ENCODE results near the gene PSAT1. TPM values are rescaled to one million over a fixed set of nuclear protein-coding genes. Genes with fewer than 3 reads are reported as not detected.

Gene PSAT1
- polyA plus RNA-seq, 1 experiment: 307 TPM

GRCh38 chr9:78326564-78326963 lies 29.6 kb downstream of the PSAT1 start:
- Histone ChIP-seq H3K36me3 (ENCODE audit: control insufficient read depth, insufficient read depth, low read length) (peaks cover 21% of the 10 kb centered on the region), H3K27me3 (ENCODE audit: control insufficient read depth, insufficient read depth, low read length) (no peaks in the 10 kb centered on the region), H3K4me3 (ENCODE audit: low read depth, low read length) (no peak overlapping the region)
- ChIA-PET POLR2A (no interaction called here), CTCF (interaction anchor here (1.6 kb wide), 1 partner anchor 36 kb away, joined by 4 read pairs; no protein-coding TSS in a partner anchor)
- no peak for TF ChIP-seq CTCF (IDR thresholded peaks at IDR 0.05; ENCODE audit: insufficient read depth, low read depth, low read length)
- no peak for DNase-seq (ENCODE audit: low read depth)

GRCh38 chr9:78332381-78332780 lies 35.5 kb downstream of the PSAT1 start:
- H3K4me3 ChIP-seq (ENCODE audit: low read depth, low read length): no peak overlapping the region
- ChIA-PET POLR2A (no interaction called here), CTCF (interaction anchor here (0.9 kb wide), 1 partner anchor 9 kb away, joined by 3 read pairs; no protein-coding TSS in a partner anchor)
- peaks cover 17% of the 10 kb centered on the region for H3K36me3 ChIP-seq (ENCODE audit: control insufficient read depth, insufficient read depth, low read length)
- DNase-seq (ENCODE audit: low read depth): no peak
- TF ChIP-seq CTCF (IDR thresholded peaks at IDR 0.05; ENCODE audit: insufficient read depth, low read depth, low read length): no peak
- H3K27me3 ChIP-seq (ENCODE audit: control insufficient read depth, insufficient read depth, low read length): no peaks in the 10 kb centered on the region

- H3K27me3 ChIP-seq (ENCODE audit: control insufficient read depth, insufficient read depth, low read length): no peaks in the 10 kb centered on the region; the same call in 1 of the 2 replicates
- ChIA-PET POLR2A (no interaction called here), CTCF (no interaction called here)
- no peak for TF ChIP-seq CTCF (IDR thresholded peaks at IDR 0.05; ENCODE audit: insufficient read depth, low read depth, low read length)
- no peak for DNase-seq (ENCODE audit: low read depth)
- H3K4me3 ChIP-seq (ENCODE audit: low read depth, low read length): no peak overlapping the region
- H3K36me3 ChIP-seq (ENCODE audit: control insufficient read depth, insufficient read depth, low read length): no peaks in the 10 kb centered on the region
Observed at GRCh38 chr9:78348848-78349247, 51.9 kb downstream of the PSAT1 start.

GRCh38 chr9:78351816-78352215 lies 54.9 kb downstream of the PSAT1 start:
- no peaks in the 10 kb centered on the region for H3K36me3 ChIP-seq (ENCODE audit: control insufficient read depth, insufficient read depth, low read length)
- TF ChIP-seq CTCF (IDR thresholded peaks at IDR 0.05; ENCODE audit: insufficient read depth, low read depth, low read length): no peak
- no peak overlapping the region for H3K4me3 ChIP-seq (ENCODE audit: low read depth, low read length)
- no peak for DNase-seq (ENCODE audit: low read depth)
- ChIA-PET POLR2A (no interaction called here), CTCF (no interaction called here)
- H3K27me3 ChIP-seq (ENCODE audit: control insufficient read depth, insufficient read depth, low read length): no peaks in the 10 kb centered on the region

- TF ChIP-seq CTCF (IDR thresholded peaks at IDR 0.05; ENCODE audit: insufficient read depth, low read depth, low read length): no peak
- no peaks in the 10 kb centered on the region for H3K36me3 ChIP-seq (ENCODE audit: control insufficient read depth, insufficient read depth, low read length)
- no peak overlapping the region for H3K4me3 ChIP-seq (ENCODE audit: low read depth, low read length)
- POLR2A ChIA-PET: no interaction called here
- no peak for DNase-seq (ENCODE audit: low read depth)
- no peaks in the 10 kb centered on the region for H3K27me3 ChIP-seq (ENCODE audit: control insufficient read depth, insufficient read depth, low read length)
- CTCF ChIA-PET: no interaction called here
Observed at GRCh38 chr9:78354324-78354973, 57.5 kb downstream of the PSAT1 start.
